ENCODE data around the gene NAB2.
"Not testable (repeated sequence)": the region's sequence is repeated elsewhere in the genome, so short reads cannot be mapped to it uniquely, and the experiment has no call there.

Gene NAB2

GRCh38 chr12:57109207-57110103, 20.5 kb downstream of the NAB2 start:
- no peak for DNase-seq (ENCODE audit: extremely low read depth in 1 of 2, low read depth in 1 of 2)

DNA sequence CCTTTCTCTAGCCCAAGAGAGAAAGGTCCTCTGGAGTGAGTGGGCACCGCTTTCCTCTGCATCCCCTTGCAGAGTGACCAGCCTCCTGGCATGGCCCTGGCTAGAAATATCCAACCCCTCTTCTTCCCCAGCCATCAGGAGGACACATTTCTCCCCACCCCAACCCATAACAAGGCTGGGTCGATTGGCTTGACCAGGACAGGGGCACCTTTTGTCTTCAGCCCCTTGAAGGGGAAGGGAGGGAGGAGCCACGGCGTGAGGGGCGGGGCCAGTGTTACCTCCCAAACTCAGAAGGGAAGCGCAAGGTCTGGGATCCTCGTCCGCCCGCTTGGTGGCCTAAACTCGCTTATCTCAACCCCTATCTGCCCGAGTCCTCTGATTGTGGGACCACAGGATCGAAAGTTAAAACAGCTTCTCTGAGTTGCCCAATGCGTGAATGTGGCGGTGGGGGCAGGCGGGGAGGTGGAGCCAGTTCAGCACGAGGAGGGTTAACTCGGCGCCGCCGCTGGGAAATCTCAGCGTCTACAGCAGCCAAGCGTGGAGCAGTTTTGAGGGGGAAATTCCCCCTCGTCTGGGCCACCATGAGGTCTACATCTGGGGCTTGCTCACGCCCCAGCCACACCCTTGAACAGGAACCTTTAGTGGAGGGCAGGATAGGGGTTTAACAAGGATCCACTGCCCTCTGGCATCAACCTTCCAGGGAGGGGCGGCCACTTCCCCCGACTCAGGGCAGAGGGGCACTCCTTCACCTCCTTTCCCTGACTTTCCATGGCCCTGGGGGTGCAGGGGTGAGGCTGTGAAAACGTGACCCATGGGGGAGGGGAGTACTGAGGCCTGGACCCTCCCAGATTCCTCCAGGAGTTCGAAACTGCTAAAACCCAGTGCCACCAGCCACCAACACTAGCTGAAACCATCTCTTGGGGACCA, 21.5 kb downstream of the NAB2 start:
- peak; percentile 50 to 54 for DNase-seq (ENCODE audit: extremely low read depth in 1 of 2, low read depth in 1 of 2)

DNA sequence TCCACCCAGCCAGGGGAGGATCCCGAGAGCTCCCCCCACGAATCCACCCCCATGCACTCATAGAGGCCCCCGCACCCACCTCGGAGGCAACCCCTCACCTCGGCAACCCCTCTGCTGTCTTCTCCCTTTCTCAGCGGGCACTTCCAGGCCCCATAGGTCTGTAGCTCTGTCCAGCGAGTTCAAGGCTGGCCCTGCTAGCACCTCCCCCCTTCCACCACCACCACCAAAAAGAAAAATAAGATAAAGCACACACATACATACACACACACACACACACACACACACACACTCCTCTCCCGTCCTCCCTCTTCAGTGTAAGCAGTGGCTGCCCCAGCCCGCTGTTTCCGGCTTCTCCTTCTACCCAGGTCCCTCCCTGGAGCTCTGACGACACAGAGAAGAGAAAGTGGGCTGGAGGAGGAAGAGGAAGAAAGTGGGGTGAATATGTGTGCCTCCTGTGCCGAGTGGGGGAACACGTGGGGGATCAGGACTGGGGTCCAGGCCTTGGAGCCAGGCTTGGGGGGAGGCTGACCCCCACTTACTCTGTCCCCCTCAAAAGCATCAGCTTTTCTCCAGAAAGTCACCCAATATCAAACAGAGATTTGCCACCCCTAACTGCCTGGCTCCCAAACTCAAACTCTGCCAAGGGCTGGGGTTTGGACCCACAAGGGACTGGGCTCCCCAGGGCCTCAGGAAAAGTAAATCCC, 22.3 kb downstream of the NAB2 start, which contains the start of gene STAT6:
Gene STAT6 (minus strand): TSS at position 332 of the 704 bp plus-strand sequence. CDS start 3,084 bp downstream, outside the sequence.
- peak; percentile 63 to 69 for DNase-seq (ENCODE audit: extremely low read depth in 1 of 2, low read depth in 1 of 2)

GRCh38 chr12:57112492-57113294, 23.8 kb downstream of the NAB2 start:
- no peak for DNase-seq (ENCODE audit: extremely low read depth in 1 of 2, low read depth in 1 of 2)

DNA sequence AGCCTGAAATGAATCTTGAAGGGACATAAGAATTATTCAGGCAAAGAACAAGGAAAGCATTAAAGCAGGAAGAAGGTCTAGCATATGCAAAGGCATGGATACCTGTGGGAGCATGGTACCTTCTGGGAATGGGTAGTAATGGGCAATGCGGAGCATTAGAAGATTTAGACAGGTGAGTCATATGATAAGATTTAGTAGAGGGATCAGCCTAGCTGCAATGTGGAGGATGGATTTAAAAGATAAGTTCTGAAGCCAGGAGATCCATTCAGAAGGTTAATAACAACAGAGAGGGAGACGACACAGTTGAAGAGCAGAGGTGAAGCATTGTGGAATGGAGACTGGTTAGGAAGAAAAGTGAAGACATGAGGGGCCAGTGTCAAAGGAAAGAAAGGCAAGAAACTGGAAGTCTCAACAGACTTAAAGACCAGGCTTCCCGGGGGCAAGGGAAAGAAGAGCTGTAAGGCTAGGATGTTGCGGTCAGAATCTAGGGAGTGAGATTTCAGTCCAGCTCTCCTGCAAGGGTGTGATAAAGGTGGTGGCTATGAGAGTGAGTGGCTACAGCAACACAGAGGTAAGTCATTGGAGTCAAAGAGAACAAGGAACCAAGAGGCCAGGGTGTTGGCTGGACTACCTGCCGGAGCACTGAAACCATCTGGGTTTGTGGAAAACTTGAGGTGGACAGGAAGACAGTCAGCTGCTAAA, 27.8 kb downstream of the NAB2 start:
- DNase-seq (ENCODE audit: extremely low read depth in 1 of 2, low read depth in 1 of 2): no peak

- no peak for DNase-seq (ENCODE audit: extremely low read depth in 1 of 2, low read depth in 1 of 2)
Measured at GRCh38 chr12:57118711-57119271, 29.9 kb downstream of the NAB2 start.

GRCh38 chr12:57119294-57120085, 30.6 kb downstream of the NAB2 start:
- no peak for DNase-seq (ENCODE audit: extremely low read depth in 1 of 2, low read depth in 1 of 2)

DNA sequence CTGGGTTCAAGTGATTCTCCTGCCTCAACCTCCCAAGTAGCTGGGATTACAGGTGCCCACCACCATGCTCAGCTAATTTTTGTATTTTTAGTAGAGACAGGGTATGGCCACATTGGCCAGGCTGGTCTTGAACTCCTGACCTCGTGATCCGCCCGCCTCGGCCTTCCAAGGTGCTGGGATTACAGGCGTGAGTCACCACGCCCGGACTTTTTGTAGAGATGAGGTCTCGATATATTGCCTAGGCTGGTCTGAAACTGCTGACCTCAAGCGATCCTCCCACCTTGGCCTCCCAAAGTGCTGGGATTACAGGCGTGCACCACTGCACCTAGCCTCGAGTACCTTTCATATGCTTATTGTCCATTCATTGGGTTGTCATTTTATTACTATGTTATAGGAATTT, 31.8 kb downstream of the NAB2 start:
- not testable (repeated sequence) for DNase-seq (ENCODE audit: extremely low read depth in 1 of 2, low read depth in 1 of 2)

DNA sequence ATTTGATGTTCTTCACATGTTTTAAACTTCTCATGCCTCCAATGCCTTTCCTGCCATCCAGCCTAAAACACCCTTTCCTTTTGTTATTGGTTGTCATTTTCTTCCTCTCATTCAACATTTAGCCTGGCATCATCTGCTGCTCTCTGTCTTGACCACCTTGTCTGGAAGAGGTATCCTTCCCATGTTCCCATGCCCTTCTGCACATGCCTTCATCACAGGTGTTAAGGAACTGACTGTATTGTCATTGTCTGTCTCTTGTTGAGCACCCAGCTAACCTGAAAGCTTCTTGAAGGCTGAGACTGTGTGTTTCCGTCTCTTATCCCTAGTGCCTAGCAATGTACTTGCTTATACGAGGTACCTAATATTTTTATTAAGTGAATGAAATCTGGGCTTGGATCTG, 34.9 kb downstream of the NAB2 start:
- no peak for DNase-seq (ENCODE audit: extremely low read depth in 1 of 2, low read depth in 1 of 2)

DNA sequence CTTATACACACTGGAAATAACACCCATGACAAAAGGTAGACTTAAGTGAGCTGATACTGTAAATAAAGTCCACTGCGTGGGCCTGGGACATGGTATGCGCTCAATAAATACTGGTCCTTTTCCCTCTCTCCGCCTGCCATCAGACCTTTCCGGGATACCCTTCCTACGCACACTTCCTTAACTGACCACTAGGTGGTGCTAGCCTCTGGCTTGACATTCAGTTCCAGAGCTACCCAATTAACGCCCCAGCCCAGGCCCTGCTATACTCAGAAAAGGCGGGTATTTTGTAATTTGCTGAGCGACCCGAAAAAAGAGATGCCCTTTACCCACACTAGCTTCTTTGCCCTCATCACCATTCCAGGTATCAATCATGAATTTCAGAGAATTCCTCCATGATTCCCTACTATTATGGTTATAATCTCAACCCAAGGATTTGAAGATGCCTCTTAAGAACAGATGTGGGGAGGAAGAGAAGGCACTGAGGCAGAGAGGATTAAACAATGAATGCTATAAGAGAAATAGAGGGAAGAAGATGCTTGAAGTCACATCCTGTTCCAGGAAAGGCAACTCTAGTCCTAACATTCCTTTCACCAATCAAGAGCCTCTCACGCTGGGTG, 35.5 kb downstream of the NAB2 start:
- peak; percentile 44 to 54 for DNase-seq (ENCODE audit: extremely low read depth in 1 of 2, low read depth in 1 of 2)

- no peak for DNase-seq (ENCODE audit: extremely low read depth in 1 of 2, low read depth in 1 of 2)
Measured at GRCh38 chr12:57126061-57126460, 37.1 kb downstream of the NAB2 start.

DNA sequence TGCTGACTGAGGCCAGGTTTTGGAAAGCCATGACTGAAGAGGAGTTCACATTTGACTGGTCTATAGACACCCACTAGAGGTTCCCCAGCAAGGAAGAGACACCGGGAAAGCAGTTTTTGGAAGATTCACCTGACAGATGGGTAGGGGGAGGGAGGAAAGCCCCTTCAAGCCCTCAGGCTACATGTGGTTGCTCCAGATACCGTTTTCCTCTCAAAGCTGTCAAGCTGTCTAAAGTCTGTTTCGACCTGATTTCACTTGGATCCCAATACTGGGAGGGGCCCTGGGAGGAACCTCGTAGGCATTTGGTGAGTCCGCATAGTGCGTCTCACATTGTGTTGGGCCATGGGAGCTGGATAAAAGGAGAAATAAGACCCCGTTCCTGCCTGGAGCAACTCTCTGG, 37.6 kb downstream of the NAB2 start:
- DNase-seq (ENCODE audit: extremely low read depth in 1 of 2, low read depth in 1 of 2): no peak

DNA sequence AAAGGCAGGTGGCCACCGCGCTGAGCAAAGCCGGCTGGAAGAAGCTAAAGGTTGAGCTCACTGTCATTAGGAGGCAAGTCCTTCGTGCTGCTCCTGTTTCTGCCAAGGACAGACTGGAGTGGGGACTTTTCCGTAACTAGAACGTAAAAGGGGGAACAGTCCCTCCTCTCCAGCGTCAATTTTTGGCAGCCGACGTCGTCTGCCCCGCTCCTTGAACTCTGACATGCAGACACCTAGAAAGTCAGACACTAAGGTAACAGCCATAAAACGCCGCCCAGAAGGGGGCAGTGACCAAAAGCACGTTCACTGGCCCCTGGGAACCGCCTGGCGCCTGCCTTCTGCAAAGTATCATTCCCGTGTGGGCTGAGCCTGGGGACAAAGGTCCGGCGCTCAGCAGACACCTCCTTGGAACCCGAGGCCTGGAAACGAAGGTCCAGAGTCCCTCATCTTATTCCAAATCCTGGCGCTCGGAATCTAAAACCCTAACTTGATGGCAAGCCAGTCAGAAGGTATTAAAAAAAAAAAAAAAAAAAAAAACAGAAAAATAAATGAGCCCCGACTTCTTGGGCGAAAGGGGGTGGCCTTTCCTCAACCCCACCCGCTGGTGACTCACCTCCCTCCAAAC, 38.3 kb downstream of the NAB2 start:
- DNase-seq (ENCODE audit: extremely low read depth in 1 of 2, low read depth in 1 of 2): peak in 1 of 2 donors; percentile 53

DNA sequence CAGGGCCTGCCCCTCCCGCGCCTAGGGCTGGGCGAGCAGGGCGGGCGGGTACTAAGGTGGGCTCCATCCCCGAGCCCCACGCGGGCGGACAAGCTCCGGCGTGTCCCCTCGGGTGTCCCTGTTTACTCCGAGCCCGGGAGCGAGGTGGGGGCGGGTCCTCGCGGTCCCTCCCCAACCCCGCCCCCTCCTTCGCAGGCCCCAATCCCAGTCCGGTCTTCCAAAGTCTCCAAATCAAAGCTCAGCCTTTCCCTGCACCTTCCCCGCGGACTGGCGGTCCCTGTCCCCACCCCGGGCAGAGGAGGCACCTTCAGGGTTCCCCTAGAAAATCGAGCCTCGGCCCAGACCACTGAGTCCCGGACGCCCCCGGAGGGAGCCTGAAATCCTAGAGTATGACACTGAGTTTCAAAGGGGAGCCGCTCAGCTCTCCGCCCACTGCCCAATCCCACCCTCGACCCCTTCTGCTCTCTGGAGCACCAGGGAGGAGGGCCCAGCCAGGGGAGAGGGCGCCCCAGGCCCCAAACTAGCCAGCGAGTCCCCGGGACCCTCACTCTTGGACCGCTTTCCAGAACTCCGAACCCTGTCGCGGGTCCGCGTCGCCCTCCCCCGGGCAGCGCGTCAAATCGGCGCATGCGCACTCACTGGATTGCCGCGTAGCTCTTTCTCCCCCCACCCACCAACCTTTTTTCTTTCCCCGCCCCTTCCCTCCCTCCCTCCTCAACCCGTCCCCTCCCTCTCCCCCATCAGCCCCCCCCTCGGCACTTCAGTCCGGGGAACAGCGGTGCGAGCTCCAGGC, 39.0 kb downstream of the NAB2 start, which contains the start of gene LRP1:
Gene LRP1 (plus strand): TSS at position 758 of the 793 bp plus-strand sequence. CDS start 482 bp downstream, outside the sequence.
- peak; percentile 38 to 63 for DNase-seq (ENCODE audit: extremely low read depth in 1 of 2, low read depth in 1 of 2)

- no peak for DNase-seq (ENCODE audit: extremely low read depth in 1 of 2, low read depth in 1 of 2)
Measured at GRCh38 chr12:57128519-57129247, 39.8 kb downstream of the NAB2 start.

DNA sequence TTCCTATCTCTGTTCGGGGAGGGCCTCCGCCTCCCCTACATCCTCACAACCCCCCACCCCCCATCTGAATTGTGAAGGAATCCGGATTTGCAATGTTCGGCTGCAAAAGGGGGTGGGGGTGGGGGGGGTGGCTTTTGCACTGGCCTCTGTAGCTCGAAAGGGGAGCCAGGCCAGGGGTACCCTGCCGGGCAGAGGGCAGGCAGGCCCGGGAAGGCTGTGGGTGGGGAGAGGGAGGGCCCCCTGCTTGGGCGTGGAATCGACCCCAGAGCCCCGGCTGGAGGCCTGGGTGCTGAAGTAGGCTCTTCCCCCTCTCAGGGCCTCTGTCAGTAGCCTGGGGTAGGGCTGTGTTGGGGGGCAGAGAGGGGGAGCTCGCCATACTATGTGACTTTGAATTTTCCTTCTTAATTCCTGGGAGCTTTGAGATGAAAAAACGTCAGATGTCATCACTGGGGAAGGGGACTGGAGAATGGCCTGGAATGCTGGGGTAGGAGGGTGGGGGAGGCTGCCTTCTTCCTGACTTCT, 40.5 kb downstream of the NAB2 start:
- DNase-seq (ENCODE audit: extremely low read depth in 1 of 2, low read depth in 1 of 2): no peak

All from activated CD8-positive, alpha-beta memory T cell treated with anti-CD3 and anti-CD28 coated beads for 1 hour (primary cell).